Activated T-helper 17 cell treated with anti-CD3 and anti-CD28 coated beads, Interleukin-2, amount 50 U/mL, for 72 hours (primary cell): ENCODE results near the gene PSMD14. TPM values are rescaled to one million over a fixed set of nuclear protein-coding genes. Genes with fewer than 3 reads are reported as not detected.
"Not testable (repeated sequence)": the region's sequence is repeated elsewhere in the genome, so short reads cannot be mapped to it uniquely, and the experiment has no call there.

Experiments used
- ATAC-seq: fragments of 150-1000 bp; cut with Tn5 transposase; replicated peaks from 2 replicates; pipeline ENCODE4 v1.10.0; 2021; ENCODE audit warnings: mild to moderate bottlenecking, moderate library complexity
- H3K27ac Mint-ChIP-seq: one replicate; pipeline ENCODE4 v1.8.0; 2022; ENCODE audit warnings: mixed read lengths
- H3K27me3 Mint-ChIP-seq: one replicate; pipeline ENCODE4 v1.8.0; 2022; ENCODE audit warnings: mixed read lengths
- H3K36me3 Mint-ChIP-seq: one replicate; pipeline ENCODE4 v1.8.0; 2022; ENCODE audit warnings: low read depth, mild to moderate bottlenecking, mixed read lengths
- H3K4me1 Mint-ChIP-seq: one replicate; pipeline ENCODE4 v1.8.0; 2022; ENCODE audit warnings: mixed read lengths
- H3K4me3 Mint-ChIP-seq: one replicate; pipeline ENCODE4 v1.8.0; 2022; ENCODE audit warnings: mild to moderate bottlenecking, mixed read lengths
- H3K9me3 Mint-ChIP-seq: one replicate; pipeline ENCODE4 v1.8.0; 2022; ENCODE audit warnings: mixed read lengths
- total RNA-seq, 2 donors: library from RNA; stranded (reverse); gene quantifications; one replicate each; pipeline ENCODE4 v1.2.3, GENCODE V29; 2022

PSMD14 gene
- total RNA-seq, 2 donors from 2014 or later, result 80.1 to 119 TPM

GRCh38 chr2:161315380-161315779 lies 7.2 kb downstream of the PSMD14 start:
- peaks cover 22% of the 10 kb centered on the region for H3K4me1 Mint-ChIP-seq
- no peaks in the 10 kb centered on the region for H3K9me3 Mint-ChIP-seq
- no peaks in the 10 kb centered on the region for H3K27me3 Mint-ChIP-seq
- ATAC-seq, result no peak
- no peak overlapping the region for H3K27ac Mint-ChIP-seq
- no peak overlapping the region for H3K4me3 Mint-ChIP-seq
- peaks cover 82% of the 10 kb centered on the region for H3K36me3 Mint-ChIP-seq

- peaks cover 22% of the 10 kb centered on the region for H3K4me1 Mint-ChIP-seq
- no peaks in the 10 kb centered on the region for H3K9me3 Mint-ChIP-seq
- no peak overlapping the region for H3K4me3 Mint-ChIP-seq
- no peaks in the 10 kb centered on the region for H3K27me3 Mint-ChIP-seq
- peaks cover 91% of the 10 kb centered on the region for H3K36me3 Mint-ChIP-seq
- no peak overlapping the region for H3K27ac Mint-ChIP-seq
- no peak for ATAC-seq
Observed at GRCh38 chr2:161316701-161317100, 8.5 kb downstream of the PSMD14 start.

- Mint-ChIP-seq H3K9me3 (no peaks in the 10 kb centered on the region), H3K27ac (no peak overlapping the region), H3K4me3 (no peak overlapping the region), H3K27me3 (no peaks in the 10 kb centered on the region), H3K36me3 (peaks cover 87% of the 10 kb centered on the region), H3K4me1 (peaks cover 12% of the 10 kb centered on the region)
- no peak for ATAC-seq
Observed at GRCh38 chr2:161321944-161322648, 13.9 kb downstream of the PSMD14 start.

- Mint-ChIP-seq H3K27ac (no peak overlapping the region), H3K4me1 (peaks cover 9% of the 10 kb centered on the region), H3K4me3 (no peak overlapping the region), H3K27me3 (no peaks in the 10 kb centered on the region), H3K9me3 (no peaks in the 10 kb centered on the region), H3K36me3 (peaks cover 75% of the 10 kb centered on the region)
- no peak for ATAC-seq
Observed at GRCh38 chr2:161324876-161325275, 16.7 kb downstream of the PSMD14 start.

GRCh38 chr2:161327582-161327981 lies 19.4 kb downstream of the PSMD14 start:
- no peak for ATAC-seq
- no peaks in the 10 kb centered on the region for H3K27me3 Mint-ChIP-seq
- peaks cover 73% of the 10 kb centered on the region for H3K36me3 Mint-ChIP-seq
- H3K4me1 Mint-ChIP-seq, result peaks cover 9% of the 10 kb centered on the region
- H3K9me3 Mint-ChIP-seq, result no peaks in the 10 kb centered on the region
- no peak overlapping the region for H3K27ac Mint-ChIP-seq
- no peak overlapping the region for H3K4me3 Mint-ChIP-seq

GRCh38 chr2:161332371-161332967 lies 24.2 kb downstream of the PSMD14 start:
- H3K4me3 Mint-ChIP-seq, result no peak overlapping the region
- peaks cover 48% of the 10 kb centered on the region for H3K36me3 Mint-ChIP-seq
- no peaks in the 10 kb centered on the region for H3K9me3 Mint-ChIP-seq
- H3K27ac Mint-ChIP-seq, result no peak overlapping the region
- H3K4me1 Mint-ChIP-seq, result peaks cover 4% of the 10 kb centered on the region
- no peaks in the 10 kb centered on the region for H3K27me3 Mint-ChIP-seq
- ATAC-seq, result no peak

GRCh38 chr2:161335626-161336025 lies 27.4 kb downstream of the PSMD14 start:
- Mint-ChIP-seq H3K4me1 (peaks cover 4% of the 10 kb centered on the region), H3K27ac (no peak overlapping the region), H3K4me3 (no peak overlapping the region)

GRCh38 chr2:161337247-161337646 lies 29.0 kb downstream of the PSMD14 start:
- peaks cover 4% of the 10 kb centered on the region for H3K4me1 Mint-ChIP-seq
- H3K9me3 Mint-ChIP-seq, result no peaks in the 10 kb centered on the region
- ATAC-seq, result no peak

More at GRCh38 chr2:161335626-161336025, 27.4 kb downstream of the PSMD14 start:
- Mint-ChIP-seq H3K27me3 (no peaks in the 10 kb centered on the region), H3K36me3 (peaks cover 48% of the 10 kb centered on the region), H3K9me3 (no peaks in the 10 kb centered on the region)
- ATAC-seq, result no peak

GRCh38 chr2:161339532-161339931 lies 31.3 kb downstream of the PSMD14 start:
- not testable (repeated sequence) for ATAC-seq, H3K9me3 Mint-ChIP-seq, H3K27me3 Mint-ChIP-seq, H3K4me3 Mint-ChIP-seq, H3K4me1 Mint-ChIP-seq, H3K27ac Mint-ChIP-seq
- peaks cover 53% of the 10 kb centered on the region for H3K36me3 Mint-ChIP-seq

More at GRCh38 chr2:161337247-161337646, 29.0 kb downstream of the PSMD14 start:
- no peak overlapping the region for H3K4me3 Mint-ChIP-seq
- H3K27ac Mint-ChIP-seq, result no peak overlapping the region
- H3K27me3 Mint-ChIP-seq, result no peaks in the 10 kb centered on the region
- peaks cover 44% of the 10 kb centered on the region for H3K36me3 Mint-ChIP-seq

GRCh38 chr2:161340930-161341413 lies 32.7 kb downstream of the PSMD14 start:
- H3K36me3 Mint-ChIP-seq, result peaks cover 62% of the 10 kb centered on the region
- H3K9me3 Mint-ChIP-seq, H3K27me3 Mint-ChIP-seq, H3K4me3 Mint-ChIP-seq, H3K4me1 Mint-ChIP-seq, ATAC-seq, H3K27ac Mint-ChIP-seq: not testable (repeated sequence)

GRCh38 chr2:161343235-161343634 lies 35.0 kb downstream of the PSMD14 start:
- Mint-ChIP-seq H3K4me3 (no peak overlapping the region), H3K27me3 (no peaks in the 10 kb centered on the region), H3K27ac (no peak overlapping the region), H3K4me1 (peaks cover 12% of the 10 kb centered on the region), H3K36me3 (peaks cover 74% of the 10 kb centered on the region), H3K9me3 (no peaks in the 10 kb centered on the region)
- ATAC-seq, result no peak

GRCh38 chr2:161344692-161345091 lies 36.5 kb downstream of the PSMD14 start:
- H3K36me3 Mint-ChIP-seq, result peaks cover 63% of the 10 kb centered on the region
- H3K27me3 Mint-ChIP-seq, result no peaks in the 10 kb centered on the region
- peaks cover 19% of the 10 kb centered on the region for H3K4me1 Mint-ChIP-seq
- H3K27ac Mint-ChIP-seq, result no peak overlapping the region
- H3K4me3 Mint-ChIP-seq, result no peak overlapping the region
- H3K9me3 Mint-ChIP-seq, result no peaks in the 10 kb centered on the region
- no peak for ATAC-seq

GRCh38 chr2:161351678-161352077 lies 43.5 kb downstream of the PSMD14 start:
- no peaks in the 10 kb centered on the region for H3K9me3 Mint-ChIP-seq
- no peak for ATAC-seq
- H3K36me3 Mint-ChIP-seq, result peaks cover 14% of the 10 kb centered on the region
- H3K4me3 Mint-ChIP-seq, result no peak overlapping the region
- H3K27ac Mint-ChIP-seq, result no peak overlapping the region
- H3K4me1 Mint-ChIP-seq, result peaks cover 28% of the 10 kb centered on the region
- H3K27me3 Mint-ChIP-seq, result no peaks in the 10 kb centered on the region

- Mint-ChIP-seq H3K27ac (no peak overlapping the region), H3K4me3 (no peak overlapping the region), H3K4me1 (peaks cover 22% of the 10 kb centered on the region), H3K27me3 (no peaks in the 10 kb centered on the region), H3K9me3 (no peaks in the 10 kb centered on the region), H3K36me3 (peaks cover 7% of the 10 kb centered on the region)
- no peak for ATAC-seq
Observed at GRCh38 chr2:161352719-161353118, 44.5 kb downstream of the PSMD14 start.

- H3K27me3 Mint-ChIP-seq, result no peaks in the 10 kb centered on the region
- peaks cover 22% of the 10 kb centered on the region for H3K4me1 Mint-ChIP-seq
- peaks cover 15% of the 10 kb centered on the region for H3K36me3 Mint-ChIP-seq
- no peak overlapping the region for H3K4me3 Mint-ChIP-seq
- no peaks in the 10 kb centered on the region for H3K9me3 Mint-ChIP-seq
- no peak for ATAC-seq
- no peak overlapping the region for H3K27ac Mint-ChIP-seq
Observed at GRCh38 chr2:161353543-161353942, 45.3 kb downstream of the PSMD14 start.
